RWPE2 (cell line): ENCODE results near the gene PTPRC.

Experiments
- ATAC-seq: fragments of 200-7000 bp; cut with Tn5 transposase; 3 replicates; pipeline ENCODE4 v1.9.1; 2021; ENCODE audit warnings: low read depth
- DNase-seq: peaks from one replicate; pipeline ENCODE4 v3.0.0-alpha.2; 2020; ENCODE audit warnings: low spot score
- H3K27ac ChIP-seq: fragments of 450-650 bp; 2 replicates; pipeline ENCODE4 v1.5.1; 2017; ENCODE audit warnings: mild to moderate bottlenecking; ENCODE audit not compliant: poor library complexity, severe bottlenecking
- H3K27me3 ChIP-seq: fragments of 250-450 bp; sonication (Bioruptor Pico); 2 replicates; pipeline ENCODE4 v1.5.1; 2021; ENCODE audit warnings: mild to moderate bottlenecking, moderate library complexity; ENCODE audit not compliant: insufficient read depth, poor library complexity, severe bottlenecking
- H3K36me3 ChIP-seq: fragments of 250-450 bp; sonication (Bioruptor Pico); 2 replicates; pipeline ENCODE4 v1.5.1; 2020; ENCODE audit warnings: low read depth, mild to moderate bottlenecking, moderate library complexity
- H3K4me1 ChIP-seq: fragments of 250-450 bp; sonication (Bioruptor Pico); 2 replicates; pipeline ENCODE4 v1.5.1; 2021; ENCODE audit warnings: mild to moderate bottlenecking, moderate library complexity; ENCODE audit not compliant: insufficient read depth, poor library complexity, severe bottlenecking
- H3K4me3 ChIP-seq: fragments of 250-450 bp; sonication (Bioruptor Pico); 2 replicates; pipeline ENCODE4 v1.5.1; 2021; ENCODE audit warnings: mild to moderate bottlenecking, moderate library complexity; ENCODE audit not compliant: severe bottlenecking
- H3K9me3 ChIP-seq: fragments of 250-450 bp; sonication (Bioruptor Pico); 2 replicates; pipeline ENCODE4 v1.5.1; 2021; ENCODE audit warnings: mild to moderate bottlenecking, moderate library complexity; ENCODE audit not compliant: severe bottlenecking
- TF ChIP-seq, protein P1 (sequence below): fragments of 450-650 bp; IDR thresholded peaks from one replicate; pipeline ENCODE4 v1.5.1; 2017; ENCODE audit warnings: mild to moderate bottlenecking, moderate library complexity; ENCODE audit not compliant: poor library complexity, severe bottlenecking

Gene PTPRC

DNA sequence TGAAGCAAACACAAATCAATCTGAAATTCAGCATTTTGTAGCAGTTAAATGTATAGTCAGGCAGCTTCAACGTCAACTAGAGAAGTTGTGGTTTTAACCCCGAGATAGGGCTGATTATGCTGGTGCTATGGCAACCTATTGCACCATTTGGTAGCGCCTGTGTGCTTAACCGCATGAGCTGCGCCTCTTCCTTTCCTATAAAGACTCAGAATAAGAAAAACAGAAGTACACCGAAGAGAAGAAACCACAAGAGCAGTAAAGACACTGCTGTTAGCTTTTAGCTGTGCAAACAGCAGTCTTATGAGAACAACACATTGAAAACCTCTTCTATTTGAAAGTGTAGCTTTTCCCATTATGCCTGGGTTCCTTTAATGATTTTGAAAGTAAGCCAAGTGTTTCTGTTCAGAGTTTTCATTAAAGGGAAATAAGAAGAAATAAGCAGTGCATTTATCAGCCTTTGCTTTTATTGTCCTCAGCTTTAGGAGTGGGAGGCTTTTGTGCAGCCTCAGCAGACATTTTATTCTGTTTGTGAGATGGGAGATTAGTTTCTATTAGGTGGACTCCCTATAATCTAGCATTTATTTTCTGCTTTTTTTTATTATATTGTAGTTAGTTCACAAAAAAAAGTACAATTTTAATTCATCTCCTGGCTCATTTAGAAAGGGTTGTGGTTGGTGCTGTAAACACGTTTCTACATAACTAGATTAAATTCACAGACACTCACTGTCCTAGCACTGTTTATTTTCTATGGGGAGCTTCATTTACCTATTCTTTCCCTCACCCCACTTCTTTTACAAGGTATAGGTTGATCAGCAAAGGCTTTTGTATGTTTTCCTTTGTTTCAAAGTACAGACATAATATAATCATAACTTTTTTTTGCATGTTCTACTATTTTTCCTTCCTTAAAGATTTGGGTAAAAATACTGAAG, 43.3 kb downstream of the PTPRC start:
- H3K4me1 ChIP-seq = peaks cover 19% of the 10 kb centered on the region
- no peaks in the 10 kb centered on the region for H3K27me3 ChIP-seq
- no peak for DNase-seq
- H3K9me3 ChIP-seq = no peaks in the 10 kb centered on the region
- no peaks in the 10 kb centered on the region for H3K36me3 ChIP-seq
- TF ChIP-seq, protein P1, sequence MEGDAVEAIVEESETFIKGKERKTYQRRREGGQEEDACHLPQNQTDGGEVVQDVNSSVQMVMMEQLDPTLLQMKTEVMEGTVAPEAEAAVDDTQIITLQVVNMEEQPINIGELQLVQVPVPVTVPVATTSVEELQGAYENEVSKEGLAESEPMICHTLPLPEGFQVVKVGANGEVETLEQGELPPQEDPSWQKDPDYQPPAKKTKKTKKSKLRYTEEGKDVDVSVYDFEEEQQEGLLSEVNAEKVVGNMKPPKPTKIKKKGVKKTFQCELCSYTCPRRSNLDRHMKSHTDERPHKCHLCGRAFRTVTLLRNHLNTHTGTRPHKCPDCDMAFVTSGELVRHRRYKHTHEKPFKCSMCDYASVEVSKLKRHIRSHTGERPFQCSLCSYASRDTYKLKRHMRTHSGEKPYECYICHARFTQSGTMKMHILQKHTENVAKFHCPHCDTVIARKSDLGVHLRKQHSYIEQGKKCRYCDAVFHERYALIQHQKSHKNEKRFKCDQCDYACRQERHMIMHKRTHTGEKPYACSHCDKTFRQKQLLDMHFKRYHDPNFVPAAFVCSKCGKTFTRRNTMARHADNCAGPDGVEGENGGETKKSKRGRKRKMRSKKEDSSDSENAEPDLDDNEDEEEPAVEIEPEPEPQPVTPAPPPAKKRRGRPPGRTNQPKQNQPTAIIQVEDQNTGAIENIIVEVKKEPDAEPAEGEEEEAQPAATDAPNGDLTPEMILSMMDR = no peak
- H3K27ac ChIP-seq = peak overlapping the region; percentile 71
- H3K4me3 ChIP-seq = no peak overlapping the region
- ATAC-seq = peak; percentile 97

DNA sequence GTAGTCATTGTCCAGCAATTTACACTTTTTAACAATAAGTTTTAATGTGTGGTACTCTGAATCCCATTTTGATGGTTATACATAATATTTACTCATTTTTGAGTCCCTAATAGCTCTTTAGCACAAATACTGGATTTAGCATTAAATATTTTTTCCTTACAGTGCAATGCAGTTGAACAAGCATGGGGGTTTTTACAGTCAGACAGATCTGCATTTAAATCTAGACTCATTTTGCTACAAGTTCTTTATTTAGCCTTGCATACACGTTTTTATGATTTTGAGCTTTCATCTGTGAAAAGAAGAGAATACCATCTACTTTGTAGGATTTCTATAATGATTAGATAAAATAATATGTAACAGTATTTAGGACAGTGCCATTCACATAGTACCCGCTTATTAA, 44.0 kb downstream of the PTPRC start:
- no peak for DNase-seq
- TF ChIP-seq, protein P1 = no peak
- Histone ChIP-seq H3K4me3 (no peak overlapping the region), H3K4me1 (peaks cover 17% of the 10 kb centered on the region), H3K9me3 (no peaks in the 10 kb centered on the region), H3K27me3 (no peaks in the 10 kb centered on the region), H3K27ac (peak overlapping the region; percentile 71), H3K36me3 (no peaks in the 10 kb centered on the region)
- no peak for ATAC-seq

GRCh38 chr1:198683449-198683848, 44.6 kb downstream of the PTPRC start:
- Histone ChIP-seq H3K36me3 (no peaks in the 10 kb centered on the region), H3K4me3 (no peak overlapping the region), H3K27ac (no peak overlapping the region), H3K9me3 (no peaks in the 10 kb centered on the region), H3K4me1 (peaks cover 17% of the 10 kb centered on the region), H3K27me3 (no peaks in the 10 kb centered on the region)
- TF ChIP-seq, protein P1 = no peak
- ATAC-seq (no peak), DNase-seq (no peak)

DNA sequence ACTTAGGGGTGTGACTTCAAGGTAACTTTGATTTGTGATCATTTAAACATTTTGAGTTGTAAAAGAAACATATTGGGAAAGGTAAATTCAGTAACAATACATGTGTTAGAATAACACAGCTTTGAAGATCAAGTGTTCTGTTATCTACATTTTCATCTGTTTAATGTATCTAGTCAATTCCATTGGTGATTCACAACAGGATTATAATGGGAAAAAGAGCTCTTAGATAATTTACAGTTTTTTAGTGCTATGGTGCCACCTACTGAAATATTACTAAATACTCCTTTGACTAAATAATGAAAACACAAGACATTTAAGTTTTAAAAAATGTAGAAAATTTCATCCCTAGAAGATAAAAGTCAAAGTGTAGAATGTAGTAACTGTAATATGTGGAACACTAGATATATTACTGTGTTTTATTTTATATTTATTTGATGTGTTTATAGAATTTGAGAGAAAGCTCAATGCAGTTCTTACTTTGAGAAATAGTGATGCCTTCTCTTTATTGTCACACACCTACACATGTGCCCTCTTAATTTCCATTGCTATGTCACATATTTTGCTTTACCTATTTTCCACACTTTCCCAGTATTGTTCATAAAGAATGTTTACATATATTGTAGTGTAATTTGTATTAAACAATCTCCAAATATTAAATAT, 47.4 kb downstream of the PTPRC start:
- Histone ChIP-seq H3K27me3 (no peaks in the 10 kb centered on the region), H3K36me3 (no peaks in the 10 kb centered on the region), H3K27ac (no peak overlapping the region), H3K4me1 (peaks cover 17% of the 10 kb centered on the region), H3K4me3 (no peak overlapping the region), H3K9me3 (no peaks in the 10 kb centered on the region)
- DNase-seq = no peak
- ATAC-seq = peak; percentile 20; the same call in 1 of the 3 replicates
- TF ChIP-seq, protein P1 = peak; percentile 81
